HepG2 (cell line): ENCODE measurements around the gene SLC2A10. TPM values are rescaled to one million over a fixed set of nuclear protein-coding genes. Genes with fewer than 3 reads are reported as not detected.
A peak's percentile ranks its signal among the peaks of the same experiment; 100 is the strongest.

Experiments used
- EEA1 ChIP-seq: sonication (generic); formaldehyde crosslinking; IDR thresholded peaks from 2 replicates; pipeline ENCODE4 v1.5.1; 2020; ENCODE audit warnings: mild to moderate bottlenecking, missing genetic modification reagents, borderline replicate concordance
- EZH2 ChIP-seq: conservative IDR thresholded peaks from 2 replicates; pipeline ENCODE4 v1.6.1; 2012; ENCODE audit warnings: mild to moderate bottlenecking, low read depth, low read length, moderate library complexity
- HMG20B ChIP-seq: conservative IDR thresholded peaks from 2 replicates; pipeline ENCODE4 v1.6.1; 2016; ENCODE audit warnings: missing genetic modification reagents, missing compliant biosample characterization
- HOXA7 ChIP-seq: sonication (generic); formaldehyde crosslinking; IDR thresholded peaks from 2 replicates; pipeline ENCODE4 v1.8.1; 2022; ENCODE audit warnings: mild to moderate bottlenecking, missing genetic modification reagents, moderate library complexity
- KDM5B ChIP-seq: sonication (generic); formaldehyde crosslinking; IDR thresholded peaks from 2 replicates; pipeline ENCODE4 v1.4.0; 2020; ENCODE audit warnings: missing genetic modification reagents, mild to moderate bottlenecking, borderline replicate concordance
- KLF15 ChIP-seq: sonication (generic); formaldehyde crosslinking; IDR thresholded peaks from 2 replicates; pipeline ENCODE4 v1.8.1; 2023; ENCODE audit warnings: borderline replicate concordance, mild to moderate bottlenecking, inconsistent platforms, missing genetic modification reagents, mixed read lengths
- PHF21A ChIP-seq: sonication (generic); formaldehyde crosslinking; IDR thresholded peaks from 2 replicates; pipeline ENCODE4 v1.5.0; 2020; ENCODE audit warnings: mild to moderate bottlenecking, missing genetic modification reagents
- PITX1 ChIP-seq: sonication (generic); formaldehyde crosslinking; IDR thresholded peaks from 2 replicates; pipeline ENCODE4 v1.5.1; 2020; ENCODE audit warnings: mild to moderate bottlenecking, missing genetic modification reagents
- SETDB1 ChIP-seq: sonication (generic); formaldehyde crosslinking; IDR thresholded peaks from 2 replicates; pipeline ENCODE4 v1.5.1; 2020; ENCODE audit warnings: missing genetic modification reagents, mild to moderate bottlenecking, borderline replicate concordance
- SIX4 ChIP-seq: sonication (generic); formaldehyde crosslinking; IDR thresholded peaks from 2 replicates; pipeline ENCODE4 v1.4.0; 2020; ENCODE audit warnings: missing genetic modification reagents
- SKI ChIP-seq: fragments of 450-650 bp; IDR thresholded peaks from one replicate; pipeline ENCODE4 v1.6.1; 2018; ENCODE audit warnings: mild to moderate bottlenecking; ENCODE audit not compliant: partially characterized antibody
- SNAI1 ChIP-seq: sonication (generic); formaldehyde crosslinking; IDR thresholded peaks from 2 replicates; pipeline ENCODE4 v1.5.0; 2020; ENCODE audit warnings: mild to moderate bottlenecking, missing genetic modification reagents, borderline replicate concordance
- XBP1 ChIP-seq: sonication (generic); formaldehyde crosslinking; IDR thresholded peaks from 2 replicates; pipeline ENCODE4 v1.5.0; 2020; ENCODE audit warnings: missing genetic modification reagents
- ZFP41 ChIP-seq: sonication (generic); formaldehyde crosslinking; IDR thresholded peaks from 2 replicates; pipeline ENCODE4 v1.4.0; 2020; ENCODE audit warnings: mild to moderate bottlenecking, missing genetic modification reagents, borderline replicate concordance
- ZNF274 ChIP-seq: sonication (generic); formaldehyde crosslinking; IDR thresholded peaks from 2 replicates; pipeline ENCODE4 v1.5.1; 2020; ENCODE audit warnings: mild to moderate bottlenecking, missing genetic modification reagents
- ZNF335 ChIP-seq: sonication (generic); formaldehyde crosslinking; IDR thresholded peaks from 2 replicates; pipeline ENCODE4 v1.4.0; 2020; ENCODE audit warnings: missing genetic modification reagents
- ZNF550 ChIP-seq: sonication (generic); formaldehyde crosslinking; IDR thresholded peaks from 2 replicates; pipeline ENCODE4 v1.4.0; 2020; ENCODE audit warnings: mild to moderate bottlenecking, missing genetic modification reagents, borderline replicate concordance
- ZNF614 ChIP-seq: IDR thresholded peaks from 2 replicates; pipeline ENCODE4 v1.6.1; 2018; ENCODE audit warnings: missing biosample characterization, missing genetic modification reagents, inconsistent platforms, borderline replicate concordance
- polyA plus RNA-seq, 8 experiments: library from polyadenylated mRNA; depleted of rRNA in 3 of 8; stranded (reverse) in 7 of 8; unstranded in 1 of 8; fragments of >200 nt; fragmentation: Illumina TruSeq in 4 of 8; extraction: Trizol in 4 of 8; gene quantifications; 2 replicates each; pipeline versions ENCODE4 v1.2.1 to v1.2.3, GENCODE V29; 2011 to 2016; ENCODE audit warnings: low read depth in 4 of 8, missing spikeins in 1 of 8, mixed read lengths in 1 of 8; ENCODE audit not compliant: insufficient read depth in 1 of 8
- total RNA-seq, 5 experiments: library from RNA; depleted of rRNA; stranded (reverse); fragments of >200 nt; fragmentation: Illumina TruSeq; extraction: Trizol; gene quantifications; 2 replicates each; pipeline ENCODE4 v1.2.3, GENCODE V29; 2016; ENCODE audit warnings: low read depth in 1 of 5
- TF ChIP-seq, protein P1 (sequence below): sonication (generic); formaldehyde crosslinking; IDR thresholded peaks from 2 replicates; pipeline ENCODE4 v1.8.0; 2022; ENCODE audit warnings: mild to moderate bottlenecking, missing genetic modification reagents
- TF ChIP-seq, protein P2 (sequence below): sonication (generic); formaldehyde crosslinking; IDR thresholded peaks from 2 replicates; pipeline ENCODE4 v1.4.0; 2020; ENCODE audit warnings: mild to moderate bottlenecking, missing genetic modification reagents

The SLC2A10 gene
- total and polyA plus RNA-seq, 2 of the 13 experiments (the other 11 are each of a cell fraction or from before 2014, with no cell fraction given) = 16.0 to 18.4 TPM

DNA sequence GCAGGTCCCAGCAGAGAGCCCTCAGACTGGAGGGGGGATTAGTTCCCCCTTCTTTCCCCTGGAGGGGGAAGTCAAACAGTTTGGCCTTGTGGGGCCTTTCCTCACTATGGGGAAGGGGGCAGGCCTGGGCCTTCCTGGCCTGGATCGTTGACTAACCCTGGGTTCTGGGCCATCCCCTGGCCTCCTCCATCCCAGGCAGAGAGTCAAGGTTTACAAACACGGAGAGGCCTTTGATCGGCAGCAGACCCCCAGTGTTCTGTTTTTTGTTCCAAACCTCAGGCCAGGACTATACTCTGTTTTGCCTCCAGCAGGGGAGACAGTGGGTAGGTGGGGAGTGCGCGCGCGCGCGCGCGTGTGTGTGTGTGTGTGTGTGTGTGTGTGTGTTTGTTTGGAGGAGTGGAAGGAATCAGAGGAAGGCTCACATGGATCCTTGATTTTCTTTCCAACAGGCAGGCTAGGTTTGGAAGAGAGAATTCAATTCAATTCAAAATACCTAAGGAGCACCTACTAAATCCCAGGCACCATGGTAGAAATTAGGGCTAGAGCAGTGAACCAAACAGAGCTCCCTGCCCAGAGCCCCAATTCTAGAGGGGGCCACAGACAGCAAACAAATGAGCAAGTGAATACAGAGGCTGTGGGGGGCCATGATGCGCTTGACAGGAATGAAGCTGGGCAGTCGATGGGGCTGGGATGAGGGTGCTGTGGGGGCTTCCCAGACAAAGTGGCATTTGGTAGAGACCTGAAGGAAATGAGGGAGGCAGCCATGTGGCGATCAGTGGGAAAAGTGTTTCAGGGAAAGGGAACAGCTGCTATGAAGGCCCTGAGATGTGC is 35.0 kb upstream of the SLC2A10 start (continued):
- TF ChIP-seq, protein P1, sequence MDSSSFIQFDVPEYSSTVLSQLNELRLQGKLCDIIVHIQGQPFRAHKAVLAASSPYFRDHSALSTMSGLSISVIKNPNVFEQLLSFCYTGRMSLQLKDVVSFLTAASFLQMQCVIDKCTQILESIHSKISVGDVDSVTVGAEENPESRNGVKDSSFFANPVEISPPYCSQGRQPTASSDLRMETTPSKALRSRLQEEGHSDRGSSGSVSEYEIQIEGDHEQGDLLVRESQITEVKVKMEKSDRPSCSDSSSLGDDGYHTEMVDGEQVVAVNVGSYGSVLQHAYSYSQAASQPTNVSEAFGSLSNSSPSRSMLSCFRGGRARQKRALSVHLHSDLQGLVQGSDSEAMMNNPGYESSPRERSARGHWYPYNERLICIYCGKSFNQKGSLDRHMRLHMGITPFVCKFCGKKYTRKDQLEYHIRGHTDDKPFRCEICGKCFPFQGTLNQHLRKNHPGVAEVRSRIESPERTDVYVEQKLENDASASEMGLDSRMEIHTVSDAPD (CRISPR knock-in tag) = 0 out of 2 replicates have a peak, but pooled peaks have one; percentile 43
- no peak for TF ChIP-seq KLF15 (CRISPR knock-in tag)
- no peak; the same call in 1 of the 2 replicates for TF ChIP-seq SETDB1 (CRISPR knock-in tag)
- TF ChIP-seq EEA1 (CRISPR knock-in tag) = no peak
- TF ChIP-seq, protein P2, sequence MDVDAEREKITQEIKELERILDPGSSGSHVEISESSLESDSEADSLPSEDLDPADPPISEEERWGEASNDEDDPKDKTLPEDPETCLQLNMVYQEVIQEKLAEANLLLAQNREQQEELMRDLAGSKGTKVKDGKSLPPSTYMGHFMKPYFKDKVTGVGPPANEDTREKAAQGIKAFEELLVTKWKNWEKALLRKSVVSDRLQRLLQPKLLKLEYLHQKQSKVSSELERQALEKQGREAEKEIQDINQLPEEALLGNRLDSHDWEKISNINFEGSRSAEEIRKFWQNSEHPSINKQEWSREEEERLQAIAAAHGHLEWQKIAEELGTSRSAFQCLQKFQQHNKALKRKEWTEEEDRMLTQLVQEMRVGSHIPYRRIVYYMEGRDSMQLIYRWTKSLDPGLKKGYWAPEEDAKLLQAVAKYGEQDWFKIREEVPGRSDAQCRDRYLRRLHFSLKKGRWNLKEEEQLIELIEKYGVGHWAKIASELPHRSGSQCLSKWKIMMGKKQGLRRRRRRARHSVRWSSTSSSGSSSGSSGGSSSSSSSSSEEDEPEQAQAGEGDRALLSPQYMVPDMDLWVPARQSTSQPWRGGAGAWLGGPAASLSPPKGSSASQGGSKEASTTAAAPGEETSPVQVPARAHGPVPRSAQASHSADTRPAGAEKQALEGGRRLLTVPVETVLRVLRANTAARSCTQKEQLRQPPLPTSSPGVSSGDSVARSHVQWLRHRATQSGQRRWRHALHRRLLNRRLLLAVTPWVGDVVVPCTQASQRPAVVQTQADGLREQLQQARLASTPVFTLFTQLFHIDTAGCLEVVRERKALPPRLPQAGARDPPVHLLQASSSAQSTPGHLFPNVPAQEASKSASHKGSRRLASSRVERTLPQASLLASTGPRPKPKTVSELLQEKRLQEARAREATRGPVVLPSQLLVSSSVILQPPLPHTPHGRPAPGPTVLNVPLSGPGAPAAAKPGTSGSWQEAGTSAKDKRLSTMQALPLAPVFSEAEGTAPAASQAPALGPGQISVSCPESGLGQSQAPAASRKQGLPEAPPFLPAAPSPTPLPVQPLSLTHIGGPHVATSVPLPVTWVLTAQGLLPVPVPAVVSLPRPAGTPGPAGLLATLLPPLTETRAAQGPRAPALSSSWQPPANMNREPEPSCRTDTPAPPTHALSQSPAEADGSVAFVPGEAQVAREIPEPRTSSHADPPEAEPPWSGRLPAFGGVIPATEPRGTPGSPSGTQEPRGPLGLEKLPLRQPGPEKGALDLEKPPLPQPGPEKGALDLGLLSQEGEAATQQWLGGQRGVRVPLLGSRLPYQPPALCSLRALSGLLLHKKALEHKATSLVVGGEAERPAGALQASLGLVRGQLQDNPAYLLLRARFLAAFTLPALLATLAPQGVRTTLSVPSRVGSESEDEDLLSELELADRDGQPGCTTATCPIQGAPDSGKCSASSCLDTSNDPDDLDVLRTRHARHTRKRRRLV (CRISPR knock-in tag) = peak; percentile 86
- TF ChIP-seq XBP1 (CRISPR knock-in tag) = no peak
- TF ChIP-seq ZFP41 = no peak
- 0 out of 2 replicates have a peak, but pooled peaks have one; percentile 32 for TF ChIP-seq ZNF550
- peak; percentile 87; the same call in 1 of the 2 replicates for TF ChIP-seq SNAI1 (CRISPR knock-in tag)
- TF ChIP-seq SIX4 (CRISPR knock-in tag) = peak; percentile 80
- peak; percentile 97 for TF ChIP-seq PITX1 (CRISPR knock-in tag)
- TF ChIP-seq HMG20B = peak; percentile 90
- peak; percentile 36; the same call in 1 of the 2 replicates for TF ChIP-seq ZNF335
- peak; percentile 88; the same call in 1 of the 2 replicates for TF ChIP-seq KDM5B (CRISPR knock-in tag)
- TF ChIP-seq ZNF274 = peak; percentile 78; the same call in 1 of the 2 replicates
- no peak for TF ChIP-seq EZH2
- TF ChIP-seq PHF21A (CRISPR knock-in tag) = peak; percentile 99
- no peak for TF ChIP-seq HOXA7 (CRISPR knock-in tag)
- peak; percentile 79; the same call in 1 of the 2 replicates for TF ChIP-seq ZNF614 (CRISPR knock-in tag)
- peak; percentile 72 for TF ChIP-seq SKI
